GOT3 (cell line): ENCODE measurements around the gene MRRF.
"Not testable (repeated sequence)": the region's sequence is repeated elsewhere in the genome, so short reads cannot be mapped to it uniquely, and the experiment has no call there.

ENCODE experiments used
- DNase-seq: peaks from one replicate; lab custom pipeline; 2025; ENCODE audit warnings: mixed read lengths; lab: John Stamatoyannopoulos, UW

The MRRF gene

DNA sequence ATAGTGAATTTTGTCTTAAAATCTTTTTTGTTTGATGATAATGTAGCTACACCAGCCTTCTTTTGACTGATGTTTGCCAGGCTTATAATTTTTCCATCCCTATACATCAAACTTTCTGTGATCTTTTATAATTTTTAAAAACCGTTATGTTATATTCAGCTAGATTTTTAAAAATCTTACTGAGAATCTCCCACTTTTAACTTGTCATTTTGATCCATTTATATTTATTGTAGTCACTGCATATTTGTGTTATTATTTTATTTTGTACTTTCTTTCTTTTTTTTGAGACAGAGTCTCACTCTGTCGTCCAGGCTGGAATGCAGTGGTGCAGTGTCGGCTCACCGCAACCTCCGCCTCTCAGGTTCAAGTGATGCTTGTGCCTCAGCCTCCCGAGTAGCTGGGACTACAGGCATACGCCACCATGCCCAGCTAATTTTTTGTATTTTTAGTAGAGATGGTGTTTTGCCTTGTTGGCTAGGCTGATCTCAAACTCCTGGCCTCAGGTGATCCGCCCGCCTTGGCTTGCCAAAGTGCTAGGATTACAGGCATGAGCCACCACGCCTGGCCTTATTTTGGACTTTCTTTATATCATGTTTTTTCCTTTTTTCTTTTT lies 12.7 kb downstream of the MRRF start:
- no peak for DNase-seq

DNA sequence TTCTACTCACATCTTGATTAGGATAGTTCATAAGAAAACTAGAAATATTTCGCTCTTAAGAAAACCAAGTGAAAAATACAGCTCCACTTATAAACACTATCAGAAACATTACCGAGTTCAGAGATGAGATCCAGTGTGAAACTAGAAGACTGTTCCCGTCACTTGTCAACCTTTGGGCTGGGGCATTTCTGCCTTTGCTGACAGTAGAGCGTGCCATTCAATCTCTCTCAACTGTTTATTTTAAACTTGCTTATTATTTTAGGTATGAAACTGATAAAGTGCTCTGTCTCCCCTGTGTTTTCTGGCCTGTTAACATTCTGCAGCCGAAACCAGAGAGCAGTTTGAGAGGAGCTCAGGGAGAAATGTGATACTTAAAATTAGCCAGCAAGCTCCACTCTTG lies 16.7 kb downstream of the MRRF start:
- no peak for DNase-seq

DNA sequence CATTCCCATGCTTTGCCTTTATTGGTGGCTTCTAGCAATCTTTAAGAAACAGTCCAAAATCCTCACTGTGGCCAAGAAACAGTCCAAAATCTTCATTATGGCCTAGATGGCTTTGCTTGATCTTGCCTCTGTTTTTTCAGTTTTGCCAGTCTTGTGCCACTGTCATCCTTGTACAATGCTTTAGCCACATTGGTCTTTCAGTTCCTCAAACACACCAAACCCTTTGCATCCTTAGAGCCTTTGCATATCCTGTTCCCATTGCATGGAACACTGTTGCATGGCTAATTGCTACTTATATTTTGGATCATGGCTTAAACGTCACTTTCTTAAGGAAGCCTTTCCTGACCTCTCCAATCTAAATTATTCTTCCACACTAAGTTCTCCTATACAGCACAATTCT lies 22.1 kb downstream of the MRRF start:
- DNase-seq = no peak

DNA sequence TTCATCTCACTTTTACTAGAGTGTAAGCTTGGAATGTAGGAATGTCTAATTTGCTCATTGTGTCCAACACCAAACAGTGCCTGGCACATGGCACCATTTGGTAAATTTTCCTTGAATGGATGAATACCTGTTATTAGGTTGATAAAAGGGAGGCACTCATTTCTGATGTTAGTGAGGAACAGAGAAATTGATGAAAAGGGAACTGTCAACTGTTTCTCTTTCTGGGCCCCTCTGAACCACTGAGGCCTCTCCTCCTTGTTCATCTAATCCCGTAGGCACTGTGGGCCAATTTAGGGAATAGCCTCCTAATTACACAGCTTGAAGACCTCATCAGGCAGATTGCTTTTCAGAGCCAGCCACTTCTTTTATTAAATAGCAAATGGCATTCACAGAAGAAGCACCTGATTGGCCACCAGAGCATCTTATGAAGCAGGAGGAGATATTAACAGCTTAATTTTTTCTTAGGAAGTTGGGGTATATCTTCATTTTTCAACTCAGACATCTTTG lies 22.6 kb downstream of the MRRF start:
- DNase-seq = no peak

DNA sequence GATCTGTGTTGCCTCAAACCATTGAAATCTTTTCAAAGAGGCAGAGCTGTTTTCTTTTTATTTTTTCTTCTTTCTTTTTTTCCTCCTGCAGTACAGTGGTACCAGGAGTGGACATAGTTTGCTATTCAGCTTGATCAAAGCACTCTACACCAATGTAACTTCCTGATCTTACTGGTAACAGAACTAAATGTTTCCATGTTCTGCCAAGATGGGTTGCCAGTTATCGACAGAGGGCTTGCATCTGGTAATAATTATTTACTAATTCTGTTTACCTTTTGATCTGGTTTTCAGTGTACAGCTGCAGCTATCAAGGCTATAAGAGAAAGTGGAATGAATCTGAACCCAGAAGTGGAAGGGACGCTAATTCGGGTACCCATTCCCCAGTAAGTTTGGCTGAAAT lies 26.8 kb downstream of the MRRF start:
- no peak for DNase-seq

DNA sequence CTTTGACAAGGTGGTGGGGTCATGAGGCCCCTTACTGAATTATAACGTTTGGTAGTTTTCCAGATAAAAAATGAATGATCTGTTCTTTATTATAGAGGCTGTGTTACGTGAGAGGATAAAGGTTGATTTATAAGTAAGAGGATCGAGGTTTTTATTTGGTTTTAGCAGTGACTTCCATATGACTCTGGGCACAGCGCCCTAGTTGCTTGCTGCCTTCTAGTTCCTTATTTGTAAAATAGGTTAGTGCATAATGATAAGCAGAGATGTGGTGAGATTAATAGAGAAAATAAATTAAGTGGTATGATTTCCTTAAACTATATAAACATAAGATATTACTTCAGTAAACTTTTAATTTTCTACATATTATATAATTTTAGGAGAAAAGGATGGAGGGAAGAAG lies 29.8 kb downstream of the MRRF start:
- no peak for DNase-seq

DNA sequence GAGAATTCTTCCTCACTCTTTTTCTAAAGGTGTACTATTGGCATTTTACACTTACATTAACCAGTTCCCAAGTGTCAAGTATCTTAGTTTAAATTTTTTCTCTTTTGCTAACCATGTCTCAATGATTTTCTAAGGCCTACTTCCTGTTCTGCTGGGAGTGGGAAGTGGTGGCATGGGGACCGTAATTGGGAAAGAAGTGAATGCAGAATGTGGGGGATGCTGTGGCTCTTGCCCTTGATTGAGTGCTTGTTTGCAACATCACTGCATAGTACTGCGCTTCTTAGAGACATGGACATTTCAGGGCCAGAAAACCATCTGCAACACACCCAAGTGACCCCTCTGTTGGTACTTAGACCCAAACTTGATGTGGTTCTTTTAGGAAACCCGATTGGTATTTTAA lies 32.8 kb downstream of the MRRF start:
- no peak for DNase-seq

DNA sequence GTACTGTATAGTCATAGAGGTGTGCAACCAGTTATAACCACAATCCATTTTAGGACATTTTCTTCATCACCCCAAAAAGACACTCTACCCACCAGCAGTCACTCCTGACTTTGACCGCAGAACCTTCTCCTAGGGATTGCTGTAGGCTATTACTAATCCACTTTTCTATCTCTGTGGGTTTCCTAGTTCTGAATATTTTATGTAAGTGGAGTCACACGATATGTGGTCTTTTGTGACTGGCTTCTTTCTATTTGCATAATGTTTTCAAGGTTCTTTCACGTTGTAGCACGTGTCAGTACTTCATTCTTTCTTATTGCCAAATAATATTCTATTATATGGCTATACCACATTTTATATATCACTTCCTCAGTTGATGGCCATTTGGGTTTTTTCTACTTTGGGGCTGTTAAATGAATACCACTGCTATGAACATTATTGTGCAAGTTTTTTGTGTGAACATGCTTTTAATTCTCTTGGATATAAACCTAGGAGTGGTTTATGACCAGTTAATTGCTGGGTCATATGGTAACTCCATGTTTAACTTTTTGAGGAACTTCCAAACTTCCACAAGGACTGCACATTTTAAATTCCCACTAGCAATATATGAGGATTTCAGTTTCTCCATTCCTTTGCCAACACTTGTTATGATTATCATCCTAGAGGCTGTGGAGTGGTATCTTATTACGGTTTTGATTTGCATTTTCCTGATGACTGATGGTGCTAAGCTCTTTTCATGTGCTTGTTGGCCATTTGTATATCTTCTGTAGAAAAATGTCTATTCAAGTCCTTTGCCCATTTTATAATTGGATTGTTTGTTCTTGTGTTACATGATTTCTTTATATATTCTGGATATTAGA lies 37.8 kb downstream of the MRRF start:
- DNase-seq = no peak

DNA sequence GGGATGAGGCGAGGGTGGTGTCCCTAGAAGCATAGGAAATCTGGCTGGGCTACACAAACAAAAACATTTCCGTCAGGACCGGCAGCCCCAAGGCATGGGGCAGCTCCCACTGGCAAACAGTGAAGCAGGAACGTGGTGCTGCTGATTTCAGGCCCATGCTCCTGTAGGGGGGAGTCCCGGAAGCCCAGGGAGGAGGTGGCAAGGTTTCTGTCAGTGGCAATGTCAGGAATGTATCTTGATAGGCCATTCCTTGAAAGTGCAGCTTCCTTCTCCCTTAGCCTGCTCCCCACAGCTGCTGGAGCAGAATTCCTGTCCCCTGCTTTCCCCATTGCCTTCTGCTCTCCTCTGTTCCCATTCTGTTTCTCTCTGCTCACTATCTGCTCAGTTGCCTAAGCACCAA lies 42.4 kb downstream of the MRRF start:
- DNase-seq = no peak

DNA sequence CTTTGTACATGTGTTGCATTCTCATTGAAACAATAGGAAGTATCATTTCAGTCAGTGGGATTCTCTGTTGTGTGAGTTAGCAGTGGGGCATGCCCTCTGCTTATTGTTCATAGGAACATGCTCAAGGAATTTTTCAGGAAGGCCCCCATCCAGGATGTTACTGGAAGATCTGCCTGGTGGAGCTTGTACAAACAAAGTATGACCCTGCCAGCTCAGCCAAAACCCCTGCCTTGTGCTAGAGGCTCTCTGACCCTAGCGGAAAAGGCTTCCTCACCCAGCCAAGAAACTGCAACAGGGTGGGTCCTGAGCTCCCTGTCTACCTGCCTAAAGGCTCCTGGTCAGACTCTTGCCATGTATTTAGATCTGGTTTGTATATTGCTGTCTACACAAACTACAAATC lies 43.2 kb downstream of the MRRF start:
- DNase-seq = no peak

DNA sequence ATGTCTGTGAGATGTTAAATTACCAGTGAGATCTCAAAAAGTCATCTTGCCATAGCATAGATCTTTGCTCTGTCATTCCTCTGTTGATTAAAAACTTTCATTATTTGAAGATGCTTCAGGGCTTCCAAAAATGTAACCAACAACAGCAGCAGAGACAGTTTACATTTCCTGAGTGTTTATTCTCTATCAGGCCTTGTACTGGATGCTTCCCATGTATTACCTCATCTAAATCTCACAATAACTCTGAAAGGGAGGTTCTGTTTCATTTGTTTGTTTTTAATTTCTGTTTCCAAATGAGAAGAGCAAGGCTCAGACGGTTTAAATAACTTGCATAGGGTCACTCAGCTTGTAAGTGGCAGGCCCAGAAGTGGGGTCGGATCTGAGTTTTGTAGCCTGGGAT lies 45.2 kb downstream of the MRRF start:
- DNase-seq = no peak

DNA sequence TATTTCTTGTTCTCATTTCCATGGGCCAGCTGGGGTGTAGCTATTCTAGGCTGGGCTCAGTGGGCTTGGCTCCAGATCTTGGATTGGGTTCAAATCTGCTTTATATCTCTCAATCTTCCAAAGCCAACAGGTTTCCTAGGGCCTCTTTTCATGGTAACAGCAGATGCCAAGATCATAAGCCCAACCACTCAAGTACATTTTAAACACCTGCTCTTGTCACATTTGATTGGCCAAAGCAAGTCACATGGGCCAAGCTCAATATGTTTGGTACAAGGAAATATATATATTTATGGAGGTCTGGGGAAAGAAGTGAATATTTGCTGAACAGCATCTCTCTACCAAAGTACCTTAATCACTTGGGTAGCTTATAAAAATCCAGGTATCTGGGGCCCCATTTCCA lies 49.5 kb downstream of the MRRF start:
- DNase-seq = no peak

DNA sequence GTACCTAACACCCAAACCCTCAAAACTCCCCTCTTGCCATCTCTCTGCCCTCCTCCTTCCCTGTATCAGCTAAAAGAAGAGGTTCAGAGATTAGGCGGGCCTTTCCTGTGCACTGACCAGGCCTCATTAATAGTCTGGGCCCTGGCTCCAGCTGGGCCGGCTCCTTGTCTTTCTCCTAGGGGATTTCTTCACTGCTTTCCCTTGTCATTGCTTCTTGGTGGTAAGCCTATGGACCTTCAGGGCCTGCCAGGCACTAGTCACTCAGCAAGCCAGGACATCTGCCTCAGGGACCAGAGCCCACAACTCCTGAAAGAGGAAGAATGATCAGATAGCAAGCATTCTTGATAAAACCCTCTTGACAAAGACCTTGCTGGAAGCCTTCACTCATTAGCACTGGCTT lies 50.9 kb downstream of the MRRF start:
- no peak for DNase-seq

DNA sequence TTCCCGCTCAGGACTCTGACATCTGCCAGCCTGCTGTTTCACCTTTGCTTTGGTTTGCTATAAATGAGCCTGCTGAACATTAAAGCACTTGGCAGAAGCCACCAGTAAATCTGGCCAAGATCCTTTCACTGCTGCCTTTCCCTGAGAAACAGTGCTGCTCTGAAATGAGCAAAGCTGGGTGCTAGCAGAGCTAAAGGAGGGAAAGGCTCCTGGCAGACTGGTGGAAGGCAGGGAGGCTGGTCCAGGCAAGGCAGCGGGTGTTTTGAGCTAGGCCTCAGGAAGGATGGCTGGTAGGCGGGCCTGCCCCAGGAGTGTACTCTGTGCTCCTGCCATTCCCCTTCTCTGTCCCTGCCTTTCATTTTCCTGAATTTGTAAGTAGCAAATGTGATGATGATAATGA lies 53.6 kb downstream of the MRRF start:
- DNase-seq = no peak

DNA sequence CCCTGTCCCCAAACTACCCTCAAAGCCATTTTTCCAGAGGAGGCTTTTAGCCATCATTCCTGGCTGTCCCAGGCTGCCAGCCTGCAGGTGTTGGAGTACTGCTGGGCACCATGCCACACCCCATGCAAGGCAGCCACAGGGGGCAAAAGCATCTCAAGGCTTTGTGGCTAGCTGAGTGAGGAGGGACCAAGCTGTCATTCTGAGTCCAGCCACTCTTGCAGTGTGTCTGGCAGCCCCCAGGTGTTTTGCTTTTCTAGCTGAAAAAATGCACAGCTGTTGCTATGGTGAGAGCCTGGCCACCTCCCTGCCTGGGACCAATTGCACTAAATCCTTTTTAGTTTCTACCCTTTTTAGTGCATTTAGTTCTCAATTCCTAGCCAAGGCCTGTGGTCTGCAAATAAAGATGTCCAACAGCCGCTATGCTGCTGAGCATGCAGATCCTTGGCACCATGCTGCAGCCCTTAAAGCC lies 55.8 kb downstream of the MRRF start:
- no peak for DNase-seq

DNA sequence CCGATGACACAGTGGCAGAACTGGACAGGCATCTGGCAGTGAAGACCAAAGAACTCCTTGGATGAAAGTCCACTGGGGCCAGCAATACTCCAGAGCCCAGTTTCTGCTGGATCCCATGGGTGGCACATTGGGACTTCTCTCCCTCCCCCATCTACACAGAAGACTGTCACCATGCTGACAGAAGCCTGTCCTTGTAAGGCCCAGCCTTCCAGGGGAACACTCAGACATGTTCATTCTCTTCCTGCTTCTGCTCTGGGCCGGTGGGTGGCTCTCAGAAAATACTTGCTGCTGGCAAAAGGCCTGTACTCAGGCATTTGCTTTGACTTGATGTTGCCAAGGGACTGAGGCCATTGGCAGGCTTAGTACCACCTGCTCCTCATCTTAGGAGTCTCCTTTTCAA lies 57.9 kb downstream of the MRRF start:
- DNase-seq = no peak

DNA sequence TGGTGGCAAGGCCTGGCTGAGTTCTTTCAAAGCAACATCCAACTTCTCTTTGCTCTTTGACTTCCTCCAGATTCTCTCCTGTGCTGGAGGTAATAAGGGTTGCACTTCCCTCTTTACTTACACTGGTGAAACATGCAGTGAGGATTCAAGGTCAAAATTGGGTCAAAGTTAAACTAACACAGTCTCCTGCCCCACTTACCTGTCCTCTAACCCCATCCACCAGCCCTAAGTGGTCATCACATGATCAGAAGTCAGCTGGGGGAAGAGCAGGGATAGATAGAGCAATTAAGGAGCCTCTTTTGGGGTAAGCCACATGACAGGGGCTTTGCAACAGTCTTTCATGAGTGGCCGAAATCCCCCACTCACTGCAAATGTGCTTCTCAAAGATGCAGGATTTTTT lies 60.0 kb downstream of the MRRF start:
- DNase-seq = not testable (repeated sequence)

DNA sequence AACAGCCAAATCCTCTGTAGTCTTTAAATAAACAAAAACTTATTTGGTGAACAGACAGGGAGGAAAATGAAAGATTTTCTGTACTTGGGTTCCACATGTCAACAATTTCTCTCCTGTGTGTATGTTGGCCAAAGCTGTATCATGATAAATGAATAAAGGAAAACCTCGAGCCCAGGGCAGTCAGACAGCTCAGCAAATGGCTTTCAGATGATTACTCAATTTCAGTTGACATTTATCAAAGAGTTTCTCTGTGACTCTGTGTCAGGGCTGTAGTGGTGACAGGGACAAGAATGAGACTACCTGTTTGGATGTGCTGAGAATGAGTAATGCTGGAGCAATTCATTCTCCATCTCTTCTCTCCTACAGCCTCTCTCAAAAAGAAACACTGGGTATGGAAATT lies 60.4 kb downstream of the MRRF start:
- no peak for DNase-seq

DNA sequence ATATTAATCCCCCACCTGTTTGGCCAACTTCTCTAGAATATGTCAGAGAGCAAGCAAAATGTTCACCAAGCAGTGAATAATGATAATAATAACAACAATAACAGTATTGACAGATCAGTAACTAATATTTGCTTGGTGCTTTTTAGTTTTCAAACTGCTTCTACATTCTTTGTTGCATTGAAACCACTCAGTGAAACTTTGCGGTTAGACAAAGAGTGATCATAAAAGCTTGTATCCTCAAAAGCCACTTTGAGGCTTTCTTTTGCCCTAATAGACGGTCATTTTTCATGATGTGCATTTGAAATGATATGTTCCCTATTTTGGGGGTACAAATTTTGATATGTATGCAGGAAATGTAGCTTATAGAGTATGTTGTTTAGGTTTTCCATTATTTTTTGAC lies 62.5 kb downstream of the MRRF start:
- DNase-seq = no peak

DNA sequence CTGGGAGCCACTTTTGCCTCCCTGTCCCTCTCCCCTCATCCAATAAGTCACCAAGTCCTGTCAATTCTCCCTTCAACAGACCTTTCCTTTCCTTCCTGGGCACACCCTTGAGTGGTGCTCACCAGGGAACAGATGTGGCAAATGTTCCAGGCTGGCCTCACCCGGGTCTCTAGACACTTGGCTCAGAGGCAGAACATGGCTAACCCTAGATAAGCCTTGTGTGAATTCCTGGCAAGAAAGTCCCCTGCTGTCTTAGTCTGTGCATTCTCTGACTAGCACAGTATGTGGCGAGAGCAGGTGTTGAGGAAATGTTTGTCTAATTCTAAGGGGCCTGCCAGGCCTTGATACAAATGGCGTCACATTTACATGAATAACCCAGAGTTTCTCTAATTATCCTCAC lies 64.9 kb downstream of the MRRF start:
- no peak for DNase-seq

DNA sequence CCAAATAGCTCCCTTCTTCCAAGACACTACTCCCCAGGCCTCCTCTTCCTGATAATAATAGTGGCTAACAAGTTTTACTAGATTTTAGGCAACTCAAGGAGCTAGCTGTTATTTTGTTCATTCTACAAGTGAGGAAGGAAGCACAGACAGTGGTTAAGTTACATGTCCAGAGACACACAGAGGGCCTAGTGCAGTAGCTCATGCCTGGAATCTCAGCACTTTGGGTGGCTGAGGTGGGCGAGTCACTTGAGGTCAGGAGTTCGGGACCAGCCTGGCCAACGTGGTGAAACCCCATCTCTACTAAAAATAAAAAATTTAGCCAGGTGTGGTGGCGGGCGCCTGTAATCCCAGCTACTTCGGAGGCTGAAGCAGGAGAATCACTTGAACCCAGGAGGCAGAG lies 65.8 kb downstream of the MRRF start:
- not testable (repeated sequence) for DNase-seq

DNA sequence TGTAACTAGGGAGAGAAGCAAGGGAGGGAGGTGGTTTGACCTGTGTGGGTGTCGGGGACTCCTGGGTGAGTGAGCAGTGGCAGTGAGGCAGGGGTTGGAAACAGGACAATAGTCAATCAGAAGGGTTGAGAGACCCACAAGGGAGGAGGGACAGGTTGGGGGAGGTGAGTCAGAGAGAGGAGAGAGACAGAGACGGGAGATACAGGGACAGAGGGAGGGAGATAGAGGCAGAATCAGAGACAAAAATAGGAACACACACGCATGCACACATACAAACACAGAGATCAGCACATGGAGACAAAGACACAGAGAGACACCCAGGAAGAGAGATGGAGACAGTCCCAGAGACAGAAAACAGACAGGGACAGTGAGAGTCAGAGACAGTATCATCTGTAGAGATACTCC lies 66.8 kb downstream of the MRRF start:
- DNase-seq = no peak

DNA sequence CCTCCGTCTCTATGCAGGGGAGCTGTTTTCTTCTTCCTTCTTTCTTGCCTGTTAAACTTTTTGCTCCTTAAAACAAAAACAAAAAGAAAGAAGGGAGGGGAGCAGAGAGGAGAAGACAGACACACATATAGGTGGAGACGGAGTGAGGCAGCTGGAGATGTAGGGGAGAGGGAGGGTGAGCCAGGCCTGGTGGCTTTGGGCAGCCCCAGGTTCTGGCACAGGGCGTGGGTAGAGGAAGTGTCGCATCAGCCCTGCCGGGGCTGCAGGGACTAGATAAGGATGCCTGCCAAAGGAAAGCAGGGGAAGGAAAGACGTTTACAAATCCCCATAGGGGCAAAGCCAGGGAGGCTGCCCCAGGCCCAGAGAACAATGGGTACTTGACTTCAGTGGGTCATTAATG lies 67.4 kb downstream of the MRRF start:
- no peak for DNase-seq

DNA sequence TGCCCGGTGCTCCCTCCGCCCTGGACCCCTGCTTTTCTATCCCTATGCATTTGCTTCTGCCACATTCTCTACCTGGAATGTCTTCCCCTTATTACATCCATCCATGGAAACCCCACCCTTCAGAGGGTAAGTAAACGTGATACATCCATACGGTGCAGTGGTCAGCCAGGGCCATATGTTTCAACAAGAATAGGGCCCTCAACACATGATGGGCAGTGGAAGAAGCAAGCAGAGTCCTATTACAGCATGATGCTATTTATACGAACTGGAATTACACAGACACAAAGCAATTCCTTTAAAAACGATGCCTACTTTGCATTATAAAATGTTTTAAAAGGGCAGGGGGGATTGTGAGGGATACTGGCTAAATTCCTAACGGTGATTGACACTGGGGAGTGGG lies 68.0 kb downstream of the MRRF start:
- no peak for DNase-seq
